GM19324 (cell line): Measurements from ENCODE around the gene RPL31.

Source experiments
- ATAC-seq: cut with Tn5 transposase; IDR thresholded peaks from one replicate; pipeline ENCODE4 v1.9.1; 2021; ENCODE audit warnings: mild to moderate bottlenecking, moderate library complexity; ENCODE audit not compliant: unreplicated experiment, low FRiP score

Gene RPL31

DNA sequence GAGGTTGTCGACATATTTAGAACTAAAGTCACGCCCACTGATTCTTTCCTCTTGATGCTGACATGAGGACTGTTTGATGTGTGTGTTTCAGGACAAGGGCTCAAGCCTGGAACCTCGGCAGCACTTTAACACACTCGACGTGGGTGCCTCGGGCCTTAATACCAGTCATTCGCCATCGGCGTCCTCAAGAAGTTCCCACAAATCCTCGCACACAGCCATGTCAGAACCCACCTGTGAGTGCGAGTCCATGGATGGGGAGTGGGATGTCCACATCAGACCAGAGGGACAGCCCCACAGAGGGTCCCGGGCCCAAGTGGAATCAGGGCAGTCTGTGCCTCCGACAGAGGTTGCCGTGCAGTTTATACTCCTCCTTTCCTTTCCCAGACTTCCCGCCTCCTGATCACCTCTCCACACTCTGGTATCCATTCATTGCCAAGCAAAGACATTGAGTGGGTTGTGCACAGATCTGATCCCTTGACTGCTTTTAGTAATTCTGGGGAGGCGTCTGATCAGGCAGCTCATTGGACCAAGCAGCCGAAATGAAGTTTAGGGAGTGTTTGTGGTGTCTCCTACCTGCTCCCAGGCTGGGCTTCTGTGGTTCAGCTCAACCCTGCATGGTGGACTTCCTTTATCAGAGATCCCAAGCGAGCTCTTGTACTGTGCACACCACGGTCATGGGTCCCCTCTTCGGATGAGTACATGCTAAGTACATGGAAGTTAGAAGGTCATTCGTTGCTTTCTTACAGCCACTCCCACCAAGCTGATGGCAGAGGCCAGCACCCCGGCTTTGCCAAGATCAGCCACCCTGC, 27.2 kb upstream of the RPL31 start:
- ATAC-seq, result no peak

GRCh38 chr2:100975521-100975785, 26.6 kb upstream of the RPL31 start:
- ATAC-seq, result no peak

- ATAC-seq, result no peak
These were observed 26.0 kb upstream of the RPL31 start for GRCh38 chr2:100976061-100976460.

- peak; percentile 70 for ATAC-seq
These were observed 25.3 kb upstream of the RPL31 start for GRCh38 chr2:100976645-100977391.

DNA sequence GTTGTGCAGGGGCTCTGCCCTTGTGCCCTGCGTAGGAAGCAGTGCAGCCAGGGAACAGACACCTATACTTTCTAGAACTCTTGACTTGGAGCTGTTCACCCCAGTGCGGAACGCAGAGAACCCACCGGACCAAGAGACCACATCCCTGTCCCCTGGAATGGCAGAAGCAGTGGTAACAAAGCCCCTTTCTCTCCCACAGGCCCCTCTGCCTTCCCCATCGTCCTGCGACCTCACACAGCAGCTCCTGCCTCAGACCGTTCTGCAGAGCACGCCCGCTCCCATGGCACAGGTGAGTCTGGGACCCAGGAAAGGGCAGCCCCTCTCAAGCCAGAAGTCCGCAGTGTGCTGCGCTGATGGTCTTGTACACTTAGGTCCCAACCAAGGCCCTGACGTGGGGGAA, 24.6 kb upstream of the RPL31 start:
- no peak for ATAC-seq

DNA sequence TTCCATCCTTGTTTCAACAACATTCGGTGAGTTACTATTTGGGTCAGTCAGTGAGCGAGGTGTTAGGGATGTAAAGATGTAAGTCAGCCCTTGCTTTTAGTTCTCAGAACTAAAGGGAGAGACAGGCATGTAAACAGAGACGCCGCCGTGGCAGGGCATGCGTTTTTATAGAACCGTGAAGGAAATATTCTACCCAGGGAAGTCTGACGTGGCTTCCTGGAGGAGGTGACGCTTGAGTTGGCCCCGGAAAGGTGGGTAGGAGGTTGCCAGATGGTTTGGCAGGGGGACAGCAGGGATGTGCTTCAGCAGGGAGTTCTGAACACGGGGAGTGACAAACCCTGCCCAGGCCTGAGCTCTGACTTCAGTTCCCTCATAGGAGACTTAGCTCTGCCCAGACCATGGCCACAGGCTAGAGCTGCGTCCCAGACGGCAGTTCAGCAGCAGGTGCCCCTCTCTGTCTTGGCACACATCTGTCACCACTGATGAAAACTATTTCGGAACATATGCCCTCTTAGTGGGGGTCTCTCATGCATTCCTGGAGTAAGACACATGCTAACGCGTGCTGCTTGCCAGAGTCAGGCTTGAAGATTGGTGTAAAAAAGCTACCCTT, 23.4 kb upstream of the RPL31 start:
- no peak for ATAC-seq

DNA sequence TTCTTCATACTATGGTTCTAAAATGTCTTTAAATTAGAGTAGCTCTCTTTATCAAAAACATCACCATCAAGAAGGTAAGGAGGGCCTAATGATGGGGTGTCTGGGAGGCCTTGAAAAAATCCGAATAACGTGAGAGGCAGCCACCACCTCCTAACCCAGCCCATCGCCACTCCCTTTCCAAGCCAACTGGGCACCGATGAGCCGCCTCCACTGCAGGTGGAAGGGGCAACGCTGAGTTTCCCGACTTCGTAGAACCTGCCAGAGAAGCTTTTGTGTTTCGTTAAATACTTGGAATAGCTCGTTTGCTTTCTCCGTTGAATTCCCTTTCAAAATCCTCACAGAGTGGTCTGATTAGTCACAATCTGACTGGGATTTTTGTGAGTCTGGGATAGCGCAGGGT, 22.0 kb upstream of the RPL31 start:
- ATAC-seq, result no peak

GRCh38 chr2:100981011-100981410, 21.1 kb upstream of the RPL31 start:
- no peak for ATAC-seq

GRCh38 chr2:100982431-100982861, 19.6 kb upstream of the RPL31 start:
- no peak for ATAC-seq

DNA sequence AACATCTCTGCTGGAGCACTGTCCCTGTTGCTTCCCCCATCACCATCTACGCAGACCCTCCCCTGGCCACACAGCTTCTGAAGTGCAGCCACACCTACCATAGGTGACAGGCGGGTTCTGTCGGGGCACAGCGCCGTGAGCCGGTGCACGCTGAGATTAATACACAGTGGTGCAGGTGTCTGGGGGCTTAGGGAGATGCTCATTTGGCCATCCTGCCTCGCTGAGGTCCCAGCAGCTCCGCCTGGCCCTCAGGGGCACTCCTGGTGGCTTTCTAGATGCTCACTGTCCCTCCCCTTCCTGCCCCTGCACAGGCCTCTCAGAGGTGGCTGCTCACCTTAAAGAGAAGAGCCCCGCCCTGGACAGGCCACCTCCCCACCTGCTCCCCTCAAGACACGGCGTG, 18.9 kb upstream of the RPL31 start:
- ATAC-seq, result no peak

- no peak for ATAC-seq
These were observed 18.3 kb upstream of the RPL31 start for GRCh38 chr2:100983684-100984310.

DNA sequence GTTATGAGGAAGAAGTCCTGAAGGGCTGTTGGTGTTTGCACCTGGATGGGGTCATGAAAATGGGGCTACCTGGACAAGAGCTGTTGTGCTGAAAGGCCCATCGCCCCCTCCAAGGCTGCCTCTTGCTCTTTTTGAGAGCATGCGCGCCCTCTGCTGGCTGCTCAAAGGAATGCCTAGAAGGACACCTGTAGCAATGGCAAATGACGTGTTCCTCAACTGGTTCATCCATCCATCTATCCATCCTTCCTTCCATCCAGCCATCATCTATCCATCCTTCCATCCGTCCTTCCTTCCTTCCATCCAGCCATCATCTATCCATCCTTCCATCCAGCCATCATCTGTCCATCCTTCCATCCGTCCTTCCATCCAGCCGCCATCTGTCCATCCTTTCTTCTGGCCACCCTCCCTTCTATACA, 17.2 kb upstream of the RPL31 start:
- no peak for ATAC-seq

GRCh38 chr2:100986157-100986556, 15.9 kb upstream of the RPL31 start:
- no peak for ATAC-seq

GRCh38 chr2:100987536-100987935, 14.6 kb upstream of the RPL31 start:
- ATAC-seq, result no peak

- ATAC-seq, result no peak
These were observed 14.1 kb upstream of the RPL31 start for GRCh38 chr2:100987974-100988373.

GRCh38 chr2:100988630-100989417, 13.3 kb upstream of the RPL31 start:
- ATAC-seq, result no peak

GRCh38 chr2:100989666-100990065, 12.4 kb upstream of the RPL31 start:
- ATAC-seq, result no peak

DNA sequence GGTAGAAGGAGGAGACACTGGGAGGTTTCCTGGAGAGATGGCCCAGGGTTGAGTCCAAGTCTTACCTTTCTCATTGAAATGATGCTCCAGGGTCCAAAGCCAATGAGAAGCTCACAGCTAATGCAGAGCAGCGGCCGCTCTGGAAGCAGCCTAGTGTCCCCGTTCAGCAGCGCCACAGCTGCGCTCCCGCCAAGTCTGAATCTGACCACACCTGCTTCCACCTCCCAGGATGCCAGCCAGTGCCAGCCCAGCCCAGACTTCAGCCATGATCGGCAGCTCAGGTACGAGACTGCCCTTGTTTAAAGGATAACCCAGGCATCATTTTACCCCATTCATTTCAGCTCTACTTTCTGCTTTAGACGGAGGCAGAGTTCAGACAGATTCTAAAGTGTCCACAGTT, 11.9 kb upstream of the RPL31 start:
- ATAC-seq, result no peak

- ATAC-seq, result no peak
These were observed 11.3 kb upstream of the RPL31 start for GRCh38 chr2:100990650-100991403.

GRCh38 chr2:100991404-100991773, 10.7 kb upstream of the RPL31 start:
- ATAC-seq, result no peak
